Endodermal cell (in vitro differentiated cells): ENCODE measurements around the gene DPP10. TPM values are rescaled to one million over a fixed set of nuclear protein-coding genes. Genes with fewer than 3 reads are reported as not detected.

Experiments
- DNase-seq: peaks from one replicate; pipeline ENCODE4 v3.0.0-alpha.2; 2017
- H3K27ac ChIP-seq: 2 replicates; pipeline ENCODE4 v1.5.1; 2013; ENCODE audit warnings: mild to moderate bottlenecking, low read depth, low read length, moderate library complexity
- H3K27me3 ChIP-seq: 2 replicates; pipeline ENCODE4 v1.6.1; 2013; ENCODE audit warnings: mild to moderate bottlenecking, low read length, moderate library complexity; ENCODE audit not compliant: insufficient read depth, control insufficient read depth, poor library complexity, severe bottlenecking
- H3K36me3 ChIP-seq: 2 replicates; pipeline ENCODE4 v1.7.0; 2013; ENCODE audit warnings: mild to moderate bottlenecking, low read length, moderate library complexity; ENCODE audit not compliant: control insufficient read depth, insufficient read depth
- H3K4me1 ChIP-seq: one replicate; pipeline ENCODE4 v1.7.0; 2013; ENCODE audit warnings: low read length; ENCODE audit not compliant: control insufficient read depth, insufficient read depth
- H3K4me3 ChIP-seq: 2 replicates; pipeline ENCODE4 v1.5.1; 2013; ENCODE audit warnings: mild to moderate bottlenecking, low read length, moderate library complexity
- H3K9ac ChIP-seq: 2 replicates; pipeline ENCODE4 v1.6.1; 2013; ENCODE audit warnings: mild to moderate bottlenecking, low read length, moderate library complexity; ENCODE audit not compliant: poor library complexity, severe bottlenecking; ENCODE audit errors: extremely low read depth
- H3K9me3 ChIP-seq: 2 replicates; pipeline ENCODE4 v1.6.1; 2013; ENCODE audit warnings: mild to moderate bottlenecking, low read length, moderate library complexity; ENCODE audit not compliant: control insufficient read depth
- H3K27ac Mint-ChIP-seq: 2 replicates; pipeline ENCODE4 v1.8.0; 2020; ENCODE audit warnings: mixed read lengths
- H3K27me3 Mint-ChIP-seq: 2 replicates; pipeline ENCODE4 v1.8.0; 2021; ENCODE audit warnings: mild to moderate bottlenecking, mixed read lengths; ENCODE audit not compliant: insufficient read depth
- H3K36me3 Mint-ChIP-seq: 2 replicates; pipeline ENCODE4 v1.8.0; 2020; ENCODE audit warnings: low read depth, mixed read lengths
- H3K4me1 Mint-ChIP-seq: 2 replicates; pipeline ENCODE4 v1.8.0; 2020; ENCODE audit warnings: mixed read lengths
- H3K4me3 Mint-ChIP-seq: 2 replicates; pipeline ENCODE4 v1.8.0; 2020; ENCODE audit warnings: mild to moderate bottlenecking, moderate library complexity, mixed read lengths
- H3K9me3 Mint-ChIP-seq: 2 replicates; pipeline ENCODE4 v1.8.0; 2020; ENCODE audit warnings: mild to moderate bottlenecking, mixed read lengths
- CTCF ChIP-seq: fragments of 200-600 bp; sonication (generic); conservative IDR thresholded peaks from 2 replicates; pipeline ENCODE4 v1.5.0; 2021; ENCODE audit warnings: antibody characterized with exemption, mild to moderate bottlenecking
- WGBS, 2 experiments: methylation state at CpG; one replicate each; pipeline versions ENCODE4 v1.1.5 to v1.1.7; 2013; ENCODE audit warnings: missing lambda C conversion rate in 2 of 2, mixed read lengths in 1 of 2; ENCODE audit not compliant: insufficient coverage in 1 of 2, insufficient read length in 1 of 2; 5-methylcytosine and 5-hydroxymethylcytosine counted together
- total RNA-seq, 2 donors: library from RNA; stranded (reverse); fragmentation: NEBNext Ultra II Directional in 1 of 2; extraction: Animal tissue kit (Norgen Biotek cat#: 25700) in 1 of 2; gene quantifications; 2 replicates in 1 of 2; 3 replicates in 1 of 2; pipeline ENCODE4 v1.2.1, GENCODE V29; 2021

DPP10 gene
- total RNA-seq, 2 donors from 2014 or later = 8.2 to 19.2 TPM

- H3K36me3 Mint-ChIP-seq = no peaks in the 10 kb centered on the region
- H3K9ac ChIP-seq = no peak overlapping the region
- H3K9me3 Mint-ChIP-seq = no peaks in the 10 kb centered on the region
Observed at GRCh38 chr2:115842306-115842705, 1399.9 kb downstream of the DPP10 start.

GRCh38 chr2:115848192-115848591 is 1405.8 kb downstream of the DPP10 start:
- peaks cover 5% of the 10 kb centered on the region for H3K4me1 ChIP-seq
- H3K9me3 ChIP-seq = no peaks in the 10 kb centered on the region
- H3K9ac ChIP-seq = no peak overlapping the region
- no peaks in the 10 kb centered on the region for H3K9me3 Mint-ChIP-seq
- H3K27ac Mint-ChIP-seq = no peak overlapping the region
- DNase-seq = no peak
- H3K27me3 Mint-ChIP-seq = no peaks in the 10 kb centered on the region
- H3K36me3 ChIP-seq = no peaks in the 10 kb centered on the region
- no peaks in the 10 kb centered on the region for H3K27me3 ChIP-seq
- no peaks in the 10 kb centered on the region for H3K36me3 Mint-ChIP-seq
- H3K27ac ChIP-seq = no peak overlapping the region
- no peak for TF ChIP-seq CTCF
- WGBS, 2 experiments = 96% methylated on average over 13 to 14 of the region's 14 CpGs
- H3K4me3 Mint-ChIP-seq = no peak overlapping the region
- H3K4me1 Mint-ChIP-seq = no peaks in the 10 kb centered on the region
- no peak overlapping the region for H3K4me3 ChIP-seq

More at GRCh38 chr2:115842306-115842705, 1399.9 kb downstream of the DPP10 start:
- 85 to 95% methylated on average over 3 of the region's 3 CpGs for WGBS, 2 experiments
- Mint-ChIP-seq H3K27me3 (no peaks in the 10 kb centered on the region), H3K4me1 (no peaks in the 10 kb centered on the region), H3K27ac (no peak overlapping the region), H3K4me3 (no peak overlapping the region)
- peaks cover 5% of the 10 kb centered on the region for H3K4me1 ChIP-seq
- H3K27me3 ChIP-seq = no peaks in the 10 kb centered on the region
- no peaks in the 10 kb centered on the region for H3K36me3 ChIP-seq
- TF ChIP-seq CTCF = no peak
- DNase-seq = no peak
- no peak overlapping the region for H3K27ac ChIP-seq
- no peaks in the 10 kb centered on the region for H3K9me3 ChIP-seq
- H3K4me3 ChIP-seq = no peak overlapping the region

- H3K4me3 Mint-ChIP-seq = no peak overlapping the region
- no peaks in the 10 kb centered on the region for H3K36me3 ChIP-seq
- no peak overlapping the region for H3K9ac ChIP-seq
- no peak for DNase-seq
- H3K27me3 ChIP-seq = no peaks in the 10 kb centered on the region
- H3K27me3 Mint-ChIP-seq = no peaks in the 10 kb centered on the region
- no peak overlapping the region for H3K27ac ChIP-seq
- H3K9me3 ChIP-seq = no peaks in the 10 kb centered on the region
- no peak overlapping the region for H3K27ac Mint-ChIP-seq
- no peaks in the 10 kb centered on the region for H3K36me3 Mint-ChIP-seq
- H3K4me1 ChIP-seq = no peaks in the 10 kb centered on the region
- no peak overlapping the region for H3K4me3 ChIP-seq
- H3K4me1 Mint-ChIP-seq = no peaks in the 10 kb centered on the region
- H3K9me3 Mint-ChIP-seq = no peaks in the 10 kb centered on the region
- no peak for TF ChIP-seq CTCF
Observed at GRCh38 chr2:115867024-115867423, 1424.6 kb downstream of the DPP10 start.
